LNCAP (cell line): ENCODE results near the gene CNTNAP2.

Experiments used
- TF ChIP-seq, protein P1 (sequence below): fragments of 450-650 bp; IDR thresholded peaks from 2 replicates; pipeline ENCODE4 v1.5.1; 2017; ENCODE audit warnings: mild to moderate bottlenecking

The CNTNAP2 gene

GRCh38 chr7:148412691-148413090 lies 2296.1 kb downstream of the CNTNAP2 start:
- TF ChIP-seq, protein P1, sequence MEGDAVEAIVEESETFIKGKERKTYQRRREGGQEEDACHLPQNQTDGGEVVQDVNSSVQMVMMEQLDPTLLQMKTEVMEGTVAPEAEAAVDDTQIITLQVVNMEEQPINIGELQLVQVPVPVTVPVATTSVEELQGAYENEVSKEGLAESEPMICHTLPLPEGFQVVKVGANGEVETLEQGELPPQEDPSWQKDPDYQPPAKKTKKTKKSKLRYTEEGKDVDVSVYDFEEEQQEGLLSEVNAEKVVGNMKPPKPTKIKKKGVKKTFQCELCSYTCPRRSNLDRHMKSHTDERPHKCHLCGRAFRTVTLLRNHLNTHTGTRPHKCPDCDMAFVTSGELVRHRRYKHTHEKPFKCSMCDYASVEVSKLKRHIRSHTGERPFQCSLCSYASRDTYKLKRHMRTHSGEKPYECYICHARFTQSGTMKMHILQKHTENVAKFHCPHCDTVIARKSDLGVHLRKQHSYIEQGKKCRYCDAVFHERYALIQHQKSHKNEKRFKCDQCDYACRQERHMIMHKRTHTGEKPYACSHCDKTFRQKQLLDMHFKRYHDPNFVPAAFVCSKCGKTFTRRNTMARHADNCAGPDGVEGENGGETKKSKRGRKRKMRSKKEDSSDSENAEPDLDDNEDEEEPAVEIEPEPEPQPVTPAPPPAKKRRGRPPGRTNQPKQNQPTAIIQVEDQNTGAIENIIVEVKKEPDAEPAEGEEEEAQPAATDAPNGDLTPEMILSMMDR: no peak

- TF ChIP-seq, protein P1: no peak
These were observed 2303.5 kb downstream of the CNTNAP2 start for GRCh38 chr7:148419856-148420832.

DNA sequence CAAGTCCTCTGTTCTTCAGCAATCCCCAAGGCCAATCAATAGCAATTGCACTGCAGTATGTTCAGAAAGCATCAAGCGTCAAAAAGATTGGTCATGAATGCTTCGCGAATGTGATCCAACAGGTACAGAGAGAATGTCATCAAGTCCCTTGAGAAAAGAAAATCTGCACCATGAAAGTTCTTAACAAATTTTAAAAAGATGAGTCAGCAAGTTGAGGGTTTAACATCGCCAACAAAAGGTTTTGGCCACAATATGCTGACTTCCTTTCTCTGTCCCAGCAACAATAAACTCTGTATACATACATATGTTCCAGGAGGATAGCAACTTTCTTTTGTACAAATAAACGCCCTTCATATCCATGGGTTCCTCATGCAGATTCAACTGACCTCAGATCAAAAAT lies 2305.4 kb downstream of the CNTNAP2 start:
- TF ChIP-seq, protein P1: no peak

GRCh38 chr7:148433521-148434180 lies 2317.1 kb downstream of the CNTNAP2 start:
- TF ChIP-seq, protein P1: no peak

DNA sequence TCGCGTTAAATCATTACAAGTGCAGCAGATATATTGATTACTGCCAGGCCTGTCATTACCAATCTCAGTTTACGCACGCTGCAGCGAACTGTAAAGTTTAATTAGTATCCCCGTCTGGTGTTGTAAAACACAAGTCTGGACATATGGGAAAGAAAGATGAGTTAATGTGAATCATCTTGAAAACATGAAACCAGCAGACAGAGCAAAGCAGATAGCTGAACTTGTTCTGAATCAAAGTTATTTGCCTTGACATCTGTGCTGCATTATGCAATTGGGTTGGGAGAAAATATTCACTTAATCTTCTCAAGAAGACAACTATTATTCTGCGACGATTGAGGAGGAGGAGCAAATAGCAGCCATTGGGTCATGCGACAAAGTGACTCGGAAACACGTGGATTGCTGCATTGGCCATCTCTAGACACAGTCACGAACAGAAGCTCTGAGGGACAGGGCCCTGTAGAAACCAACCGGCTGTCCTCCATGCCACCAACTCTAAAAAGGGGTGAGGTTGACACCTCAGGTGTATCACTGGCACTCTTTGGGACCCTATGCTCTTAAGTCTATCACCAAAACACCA lies 2317.7 kb downstream of the CNTNAP2 start:
- TF ChIP-seq, protein P1: no peak

DNA sequence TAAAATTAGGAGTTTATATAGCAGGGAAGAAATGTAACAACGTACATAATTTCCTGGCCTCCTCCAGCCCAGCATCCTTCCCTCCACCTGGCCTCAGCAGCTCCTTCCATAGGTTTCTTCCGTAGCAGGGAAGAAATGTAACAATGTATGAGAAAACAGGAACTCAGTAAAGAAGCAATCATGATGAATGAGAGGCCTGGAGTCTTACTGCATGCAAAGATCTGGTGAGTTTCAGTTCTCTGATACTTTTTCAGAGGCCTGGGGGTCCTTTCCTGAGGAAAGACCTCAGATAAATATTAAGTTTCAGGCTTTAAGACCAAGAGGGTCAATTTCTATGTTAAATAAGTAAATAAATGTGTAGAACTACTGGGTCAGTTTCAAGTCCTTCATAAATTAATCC lies 2318.3 kb downstream of the CNTNAP2 start:
- TF ChIP-seq, protein P1: no peak

- TF ChIP-seq, protein P1: no peak
These were observed 2319.1 kb downstream of the CNTNAP2 start for GRCh38 chr7:148435715-148436114.
